Caco-2 (cell line): ENCODE results near the gene UNK. TPM values are rescaled to one million over a fixed set of nuclear protein-coding genes. Genes with fewer than 3 reads are reported as not detected.
"Not testable (repeated sequence)": the region's sequence is repeated elsewhere in the genome, so short reads cannot be mapped to it uniquely, and the experiment has no call there.

ENCODE experiments used
- BruUV-seq: library from RNA; stranded (reverse); fragments of 400-500 nt; replicated peaks from 2 replicates; lab custom pipeline; 2021; lab: Mats Ljungman, UMichigan
- CTCF ChIA-PET: fragments of 300-600 bp; sonication (Branson Sonifier 250); formaldehyde crosslinking; loops from one replicate; lab custom pipeline; 2022; ENCODE audit warnings: antibody characterized with exemption; lab: Charles Lee
- POLR2A ChIA-PET: fragments of 300-600 bp; sonication (Branson Sonifier 250); formaldehyde crosslinking; loops from one replicate; lab custom pipeline; 2022; ENCODE audit warnings: antibody characterized with exemption; lab: Charles Lee
- DNase-seq, 2 experiments: peaks; one replicate each; pipeline versions ENCODE4 v3.0.0 to v3.0.0-alpha.2; 2020 to 2022
- H3K27me3 ChIP-seq: replicated peaks from 2 replicates; pipeline ENCODE4 v1.6.0; 2011; ENCODE audit warnings: low read length; ENCODE audit not compliant: control insufficient read depth, insufficient read depth
- H3K36me3 ChIP-seq: 2 replicates; pipeline ENCODE4 v1.5.1; 2011; ENCODE audit warnings: low read length; ENCODE audit not compliant: control insufficient read depth, insufficient read depth
- H3K4me1 ChIP-seq: fragments of 250-450 bp; sonication (Bioruptor Pico); 2 replicates; pipeline ENCODE4 v1.5.1; 2020; ENCODE audit warnings: mild to moderate bottlenecking
- H3K4me3 ChIP-seq: 2 replicates; pipeline ENCODE4 v1.5.1; 2011; ENCODE audit warnings: low read depth, mild to moderate bottlenecking, control low read depth, low read length
- H3K9me3 ChIP-seq: fragments of 250-450 bp; sonication (Bioruptor Pico); 2 replicates; pipeline ENCODE4 v1.5.1; 2020; ENCODE audit warnings: mild to moderate bottlenecking, moderate library complexity
- H3K27ac Mint-ChIP-seq: one replicate; pipeline ENCODE4 v1.8.0; 2022; ENCODE audit warnings: mixed read lengths; ENCODE audit not compliant: unreplicated experiment
- H3K27me3 Mint-ChIP-seq: one replicate; pipeline ENCODE4 v1.8.0; 2022; ENCODE audit warnings: mixed read lengths; ENCODE audit not compliant: insufficient read depth, unreplicated experiment
- H3K36me3 Mint-ChIP-seq: one replicate; pipeline ENCODE4 v1.8.0; 2022; ENCODE audit warnings: mild to moderate bottlenecking, mixed read lengths; ENCODE audit not compliant: insufficient read depth, unreplicated experiment
- H3K4me1 Mint-ChIP-seq: one replicate; pipeline ENCODE4 v1.8.0; 2022; ENCODE audit warnings: low read depth, mixed read lengths; ENCODE audit not compliant: unreplicated experiment
- H3K4me3 Mint-ChIP-seq: one replicate; pipeline ENCODE4 v1.8.0; 2022; ENCODE audit warnings: mild to moderate bottlenecking, moderate library complexity, mixed read lengths; ENCODE audit not compliant: unreplicated experiment
- H3K9me3 Mint-ChIP-seq: one replicate; pipeline ENCODE4 v1.8.0; 2022; ENCODE audit warnings: mixed read lengths; ENCODE audit not compliant: unreplicated experiment
- intact Hi-C: fragments of 100-400 bp; cut with micrococcal nuclease; formaldehyde crosslinking; loops from one replicate; pipeline ENCODE4 v1.10.0; 2022; ENCODE audit not compliant: unreplicated experiment
- total RNA-seq: library from RNA; stranded (reverse); gene quantifications from 2 replicates; pipeline ENCODE4 v1.2.3, GENCODE V29; 2022
- TF ChIP-seq, protein P1 (sequence below), 2 experiments: fragments of 200-600 bp in 1 of 2; IDR thresholded peaks; 1 replicate in 1 of 2; 2 replicates in 1 of 2; pipeline versions ENCODE4 v1.5.1 to v1.8.0; 2011 to 2022; ENCODE audit warnings: antibody characterized with exemption in 1 of 2, control low read depth in 1 of 2, inconsistent platforms in 1 of 2, low read depth in 1 of 2, low read length in 1 of 2, mild to moderate bottlenecking in 1 of 2, moderate library complexity in 1 of 2; ENCODE audit not compliant: insufficient read depth in 1 of 2, severe bottlenecking in 1 of 2, unreplicated experiment in 1 of 2

The UNK gene
- total RNA-seq, 1 experiment from 2014 or later = 33.3 TPM

- peaks cover 33% of the 10 kb centered on the region for H3K36me3 Mint-ChIP-seq
- intact Hi-C loops = no loop called here
- no peak overlapping the region for H3K4me3 Mint-ChIP-seq
- POLR2A ChIA-PET = interaction anchor here (1.0 kb wide), 1 partner anchor 71 kb away, joined by 3 read pairs; no protein-coding TSS in a partner anchor
- H3K27me3 ChIP-seq = no peaks in the 10 kb centered on the region
- no TSS peak for BruUV-seq
- peaks cover 22% of the 10 kb centered on the region for H3K4me1 Mint-ChIP-seq
- H3K4me3 ChIP-seq = no peak overlapping the region
- TF ChIP-seq, protein P1, sequence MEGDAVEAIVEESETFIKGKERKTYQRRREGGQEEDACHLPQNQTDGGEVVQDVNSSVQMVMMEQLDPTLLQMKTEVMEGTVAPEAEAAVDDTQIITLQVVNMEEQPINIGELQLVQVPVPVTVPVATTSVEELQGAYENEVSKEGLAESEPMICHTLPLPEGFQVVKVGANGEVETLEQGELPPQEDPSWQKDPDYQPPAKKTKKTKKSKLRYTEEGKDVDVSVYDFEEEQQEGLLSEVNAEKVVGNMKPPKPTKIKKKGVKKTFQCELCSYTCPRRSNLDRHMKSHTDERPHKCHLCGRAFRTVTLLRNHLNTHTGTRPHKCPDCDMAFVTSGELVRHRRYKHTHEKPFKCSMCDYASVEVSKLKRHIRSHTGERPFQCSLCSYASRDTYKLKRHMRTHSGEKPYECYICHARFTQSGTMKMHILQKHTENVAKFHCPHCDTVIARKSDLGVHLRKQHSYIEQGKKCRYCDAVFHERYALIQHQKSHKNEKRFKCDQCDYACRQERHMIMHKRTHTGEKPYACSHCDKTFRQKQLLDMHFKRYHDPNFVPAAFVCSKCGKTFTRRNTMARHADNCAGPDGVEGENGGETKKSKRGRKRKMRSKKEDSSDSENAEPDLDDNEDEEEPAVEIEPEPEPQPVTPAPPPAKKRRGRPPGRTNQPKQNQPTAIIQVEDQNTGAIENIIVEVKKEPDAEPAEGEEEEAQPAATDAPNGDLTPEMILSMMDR (IDR thresholded peaks at IDR 0.05; ENCODE audit: insufficient read depth in 1 of 2, low read depth in 1 of 2, low read length in 1 of 2, severe bottlenecking in 1 of 2, unreplicated experiment in 1 of 2) = no peak
- no peak for DNase-seq
- no peaks in the 10 kb centered on the region for H3K27me3 Mint-ChIP-seq
- CTCF ChIA-PET = no interaction called here
- H3K9me3 Mint-ChIP-seq = no peaks in the 10 kb centered on the region
- peaks cover 8% of the 10 kb centered on the region for H3K36me3 ChIP-seq
- peaks cover 21% of the 10 kb centered on the region for H3K4me1 ChIP-seq
- no peak overlapping the region for H3K27ac Mint-ChIP-seq
- H3K9me3 ChIP-seq = no peaks in the 10 kb centered on the region
Measured at GRCh38 chr17:75850928-75851692, 66.5 kb downstream of the UNK start.

DNA sequence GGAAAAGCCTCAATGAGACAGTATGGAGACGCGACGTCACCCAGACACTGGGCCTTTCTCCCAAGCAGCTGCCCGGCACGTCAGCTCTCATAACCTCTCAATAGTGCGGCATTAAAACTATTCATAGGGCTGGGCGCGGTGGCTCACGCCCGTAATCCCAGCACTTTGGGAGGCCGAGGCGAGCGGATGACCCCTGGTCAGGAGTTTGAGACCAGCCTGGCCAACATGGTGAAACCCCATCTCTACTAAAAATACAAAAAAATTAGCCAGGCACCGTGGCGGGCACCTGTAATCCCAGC lies 67.0 kb downstream of the UNK start:
- H3K27ac Mint-ChIP-seq = not testable (repeated sequence)

DNA sequence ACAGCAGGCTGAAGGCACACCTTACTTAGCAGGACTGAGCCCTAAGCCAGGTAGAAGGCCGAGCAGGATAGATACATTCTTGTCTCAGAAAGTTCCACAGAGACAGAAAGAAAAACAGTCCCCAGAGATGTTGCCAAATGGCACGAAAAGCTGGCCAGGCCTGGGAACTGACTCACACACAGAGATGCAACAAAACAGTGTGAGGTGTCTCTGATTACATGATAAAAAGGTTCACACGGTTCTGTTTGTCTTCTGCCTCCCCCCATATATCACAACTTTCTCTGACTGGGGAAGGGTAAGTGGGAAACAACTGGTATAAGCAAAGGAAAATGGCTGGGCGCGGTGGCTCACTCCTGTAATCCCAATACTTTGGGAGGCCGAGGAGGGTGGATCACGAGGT lies 68.8 kb downstream of the UNK start:
- peaks cover 6% of the 10 kb centered on the region for H3K4me1 ChIP-seq
- BruUV-seq = no TSS peak
- Mint-ChIP-seq H3K4me1 (peaks cover 14% of the 10 kb centered on the region), H3K27ac (no peak overlapping the region), H3K9me3 (no peaks in the 10 kb centered on the region), H3K4me3 (no peak overlapping the region), H3K36me3 (peaks cover 18% of the 10 kb centered on the region), H3K27me3 (no peaks in the 10 kb centered on the region)
- H3K27me3 ChIP-seq = no peaks in the 10 kb centered on the region
- CTCF ChIA-PET = interaction anchor here (2.3 kb wide), 1 partner anchor 70 kb away, joined by 8 read pairs; no protein-coding TSS in a partner anchor
- intact Hi-C loops = no loop called here
- DNase-seq = no peak
- POLR2A ChIA-PET = interaction anchor here (3.2 kb wide), 1 partner anchor 74 kb away, joined by 37 read pairs; a partner anchor contains a TSS
- H3K9me3 ChIP-seq = no peaks in the 10 kb centered on the region
- no peak overlapping the region for H3K4me3 ChIP-seq
- TF ChIP-seq, protein P1 (IDR thresholded peaks at IDR 0.05; ENCODE audit: insufficient read depth in 1 of 2, low read depth in 1 of 2, low read length in 1 of 2, severe bottlenecking in 1 of 2, unreplicated experiment in 1 of 2) = no peak
- peaks cover 6% of the 10 kb centered on the region for H3K36me3 ChIP-seq

More for the DNA sequence above, 67.0 kb downstream of the UNK start:
- H3K4me1 Mint-ChIP-seq = peaks cover 23% of the 10 kb centered on the region
- H3K27me3 Mint-ChIP-seq, H3K4me3 ChIP-seq, POLR2A ChIA-PET, CTCF ChIA-PET, H3K27me3 ChIP-seq, BruUV-seq, intact Hi-C loops, H3K4me3 Mint-ChIP-seq, DNase-seq, H3K9me3 Mint-ChIP-seq, H3K36me3 ChIP-seq, H3K9me3 ChIP-seq: not testable (repeated sequence)
- peaks cover 16% of the 10 kb centered on the region for H3K4me1 ChIP-seq
- peaks cover 28% of the 10 kb centered on the region for H3K36me3 Mint-ChIP-seq
